Osteocyte (in vitro differentiated cells): Measurements from ENCODE around the gene FKBP15. TPM values are rescaled to one million over a fixed set of nuclear protein-coding genes. Genes with fewer than 3 reads are reported as not detected.
"Not testable (repeated sequence)": the region's sequence is repeated elsewhere in the genome, so short reads cannot be mapped to it uniquely, and the experiment has no call there.

Experiments
- DNase-seq: peaks from one replicate; pipeline ENCODE4 v3.0.0; 2021; ENCODE audit warnings: mixed read lengths; ENCODE audit not compliant: unreplicated experiment; ENCODE audit errors: extremely low spot score
- H3K27ac Mint-ChIP-seq: one replicate; pipeline ENCODE4 v1.8.0; 2021; ENCODE audit warnings: mild to moderate bottlenecking, mixed read lengths; ENCODE audit not compliant: unreplicated experiment
- H3K27me3 Mint-ChIP-seq: one replicate; pipeline ENCODE4 v1.8.0; 2021; ENCODE audit warnings: mixed read lengths; ENCODE audit not compliant: unreplicated experiment
- H3K36me3 Mint-ChIP-seq: one replicate; pipeline ENCODE4 v1.8.0; 2021; ENCODE audit warnings: mixed read lengths; ENCODE audit not compliant: unreplicated experiment
- H3K4me1 Mint-ChIP-seq: one replicate; pipeline ENCODE4 v1.8.0; 2021; ENCODE audit warnings: mixed read lengths; ENCODE audit not compliant: unreplicated experiment
- H3K4me3 Mint-ChIP-seq: one replicate; pipeline ENCODE4 v1.8.0; 2021; ENCODE audit warnings: mild to moderate bottlenecking, moderate library complexity, mixed read lengths; ENCODE audit not compliant: unreplicated experiment
- H3K9me3 Mint-ChIP-seq: one replicate; pipeline ENCODE4 v1.8.0; 2021; ENCODE audit warnings: mixed read lengths; ENCODE audit not compliant: unreplicated experiment
- total RNA-seq: library from RNA; stranded (reverse); gene quantifications from 2 replicates; pipeline ENCODE4 v1.2.1, GENCODE V29; 2021
- TF ChIP-seq, protein P1 (sequence below): fragments of 200-600 bp; sonication (generic); IDR thresholded peaks from 2 replicates; pipeline ENCODE4 v1.5.0; 2021; ENCODE audit warnings: antibody characterized with exemption, mild to moderate bottlenecking, moderate library complexity

Gene FKBP15
- total RNA-seq, 1 donor from 2014 or later: 31.9 TPM

GRCh38 chr9:113129884-113130283 is 91.2 kb downstream of the FKBP15 start:
- H3K36me3 Mint-ChIP-seq: no peaks in the 10 kb centered on the region
- H3K27me3 Mint-ChIP-seq: peaks cover 15% of the 10 kb centered on the region
- H3K9me3 Mint-ChIP-seq: no peaks in the 10 kb centered on the region
- no peak for DNase-seq
- TF ChIP-seq, protein P1, sequence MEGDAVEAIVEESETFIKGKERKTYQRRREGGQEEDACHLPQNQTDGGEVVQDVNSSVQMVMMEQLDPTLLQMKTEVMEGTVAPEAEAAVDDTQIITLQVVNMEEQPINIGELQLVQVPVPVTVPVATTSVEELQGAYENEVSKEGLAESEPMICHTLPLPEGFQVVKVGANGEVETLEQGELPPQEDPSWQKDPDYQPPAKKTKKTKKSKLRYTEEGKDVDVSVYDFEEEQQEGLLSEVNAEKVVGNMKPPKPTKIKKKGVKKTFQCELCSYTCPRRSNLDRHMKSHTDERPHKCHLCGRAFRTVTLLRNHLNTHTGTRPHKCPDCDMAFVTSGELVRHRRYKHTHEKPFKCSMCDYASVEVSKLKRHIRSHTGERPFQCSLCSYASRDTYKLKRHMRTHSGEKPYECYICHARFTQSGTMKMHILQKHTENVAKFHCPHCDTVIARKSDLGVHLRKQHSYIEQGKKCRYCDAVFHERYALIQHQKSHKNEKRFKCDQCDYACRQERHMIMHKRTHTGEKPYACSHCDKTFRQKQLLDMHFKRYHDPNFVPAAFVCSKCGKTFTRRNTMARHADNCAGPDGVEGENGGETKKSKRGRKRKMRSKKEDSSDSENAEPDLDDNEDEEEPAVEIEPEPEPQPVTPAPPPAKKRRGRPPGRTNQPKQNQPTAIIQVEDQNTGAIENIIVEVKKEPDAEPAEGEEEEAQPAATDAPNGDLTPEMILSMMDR: no peak
- H3K4me1 Mint-ChIP-seq: no peaks in the 10 kb centered on the region
- no peak overlapping the region for H3K4me3 Mint-ChIP-seq
- no peak overlapping the region for H3K27ac Mint-ChIP-seq

GRCh38 chr9:113129466-113129865 is 91.6 kb downstream of the FKBP15 start:
- TF ChIP-seq, protein P1: no peak
- Mint-ChIP-seq H3K27ac (no peak overlapping the region), H3K4me1 (no peaks in the 10 kb centered on the region)

DNA sequence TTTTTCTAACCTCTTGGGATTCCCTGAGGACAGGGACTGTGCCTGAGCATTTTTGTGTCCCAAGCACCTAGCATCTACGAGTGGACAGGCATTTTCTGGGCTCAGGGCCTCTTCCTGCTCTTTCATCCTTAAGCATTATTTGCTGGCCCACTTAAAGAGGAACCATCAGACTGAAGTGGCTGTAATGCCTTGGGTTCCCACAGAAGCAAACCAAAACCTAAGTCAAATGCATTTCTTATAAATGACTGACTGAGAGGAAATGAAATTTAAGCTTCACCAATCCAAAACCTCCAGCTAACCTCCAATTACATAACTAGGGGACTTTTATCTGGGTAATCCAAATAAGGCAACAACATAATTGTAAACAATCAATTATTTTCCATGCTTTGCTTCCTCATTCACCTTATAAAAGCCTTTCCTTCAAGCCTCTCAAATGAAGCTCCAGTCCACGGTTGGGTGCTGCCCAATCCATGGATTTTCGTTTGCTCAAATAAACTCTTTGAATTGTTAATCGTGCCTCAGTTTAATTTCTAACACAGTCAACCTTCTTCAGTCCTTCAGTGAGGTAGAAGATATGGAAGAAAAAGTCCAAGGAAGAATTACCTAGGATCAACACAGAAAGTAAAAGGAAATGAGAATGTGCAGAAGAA is 95.6 kb downstream of the FKBP15 start:
- H3K9me3 Mint-ChIP-seq: no peaks in the 10 kb centered on the region
- no peaks in the 10 kb centered on the region for H3K4me1 Mint-ChIP-seq
- no peak overlapping the region for H3K4me3 Mint-ChIP-seq
- TF ChIP-seq, protein P1: no peak
- no peaks in the 10 kb centered on the region for H3K36me3 Mint-ChIP-seq
- no peak for DNase-seq
- no peak overlapping the region for H3K27ac Mint-ChIP-seq
- peaks cover 12% of the 10 kb centered on the region for H3K27me3 Mint-ChIP-seq

More at GRCh38 chr9:113129466-113129865, 91.6 kb downstream of the FKBP15 start:
- Mint-ChIP-seq H3K9me3 (no peaks in the 10 kb centered on the region), H3K27me3 (peaks cover 15% of the 10 kb centered on the region), H3K4me3 (no peak overlapping the region), H3K36me3 (no peaks in the 10 kb centered on the region)
- no peak for DNase-seq

DNA sequence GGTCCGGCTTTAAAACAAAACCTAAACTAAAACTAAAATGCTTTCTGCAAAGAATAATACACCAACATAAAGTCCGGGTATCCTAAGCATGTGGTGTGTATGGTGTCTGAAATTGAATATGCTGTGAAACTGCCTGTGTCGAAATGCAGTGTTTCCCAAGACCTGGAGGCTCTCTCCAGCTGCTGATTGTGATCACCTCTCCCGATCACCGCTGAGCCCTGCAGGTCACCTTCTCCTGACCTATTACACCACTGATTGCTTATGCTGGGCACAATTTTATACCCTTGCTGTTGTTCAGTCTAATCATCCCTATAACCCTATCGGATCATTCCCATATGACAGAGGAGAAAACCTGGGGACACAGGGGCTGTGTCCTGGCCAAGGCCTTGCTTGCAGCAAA is 102.2 kb downstream of the FKBP15 start:
- not testable (repeated sequence) for H3K4me1 Mint-ChIP-seq, H3K27ac Mint-ChIP-seq, H3K27me3 Mint-ChIP-seq, H3K9me3 Mint-ChIP-seq, H3K4me3 Mint-ChIP-seq, H3K36me3 Mint-ChIP-seq, DNase-seq

Other genes with a start within 250 kb of the FKBP15 start
- gene ZNF883, start 209.1 kb downstream of the FKBP15 start, total RNA-seq: 6.4 and 7.3 TPM in 2 replicates
- gene ZFP37, start 164.6 kb downstream of the FKBP15 start, total RNA-seq: 5.9 and 7.0 TPM in 2 replicates
- 3.3 and 3.9 TPM in 2 replicates for gene SLC31A2, start 70.3 kb downstream of the FKBP15 start, total RNA-seq
- 22.1 and 22.4 TPM in 2 replicates for gene SLC31A1, start 267 bp upstream of the FKBP15 start, total RNA-seq
- gene CDC26, start 54.3 kb upstream of the FKBP15 start, total RNA-seq: 26.3 and 28.2 TPM in 2 replicates
- 21.0 and 22.0 TPM in 2 replicates for gene PRPF4, start 54.4 kb upstream of the FKBP15 start, total RNA-seq
- gene RNF183, start 82.1 kb upstream of the FKBP15 start, total RNA-seq: not detected in 2 replicates
- 2.2 and 3.4 TPM in 2 replicates for gene WDR31, start 119.0 kb upstream of the FKBP15 start, total RNA-seq
- gene BSPRY, start 128.3 kb upstream of the FKBP15 start, total RNA-seq: not detected in 2 replicates
- 12.2 and 12.7 TPM in 2 replicates for gene HDHD3, start 155.7 kb upstream of the FKBP15 start, total RNA-seq
- gene ALAD, start 180.0 kb upstream of the FKBP15 start, total RNA-seq: 26.2 and 27.4 TPM in 2 replicates
- gene POLE3, start 189.4 kb upstream of the FKBP15 start, total RNA-seq: 32.0 and 35.5 TPM in 2 replicates
- gene C9orf43, start 189.5 kb upstream of the FKBP15 start, total RNA-seq: 0.43 and 0.55 TPM in 2 replicates
- gene RGS3, start 242.4 kb upstream of the FKBP15 start, total RNA-seq: 53.8 and 67.8 TPM in 2 replicates